ENCODE results near the gene IRF9.

GRCh38 chr14:24171422-24172260, 10.6 kb downstream of the IRF9 start, which contains the start of gene REC8:
- TF ChIP-seq, protein P1, sequence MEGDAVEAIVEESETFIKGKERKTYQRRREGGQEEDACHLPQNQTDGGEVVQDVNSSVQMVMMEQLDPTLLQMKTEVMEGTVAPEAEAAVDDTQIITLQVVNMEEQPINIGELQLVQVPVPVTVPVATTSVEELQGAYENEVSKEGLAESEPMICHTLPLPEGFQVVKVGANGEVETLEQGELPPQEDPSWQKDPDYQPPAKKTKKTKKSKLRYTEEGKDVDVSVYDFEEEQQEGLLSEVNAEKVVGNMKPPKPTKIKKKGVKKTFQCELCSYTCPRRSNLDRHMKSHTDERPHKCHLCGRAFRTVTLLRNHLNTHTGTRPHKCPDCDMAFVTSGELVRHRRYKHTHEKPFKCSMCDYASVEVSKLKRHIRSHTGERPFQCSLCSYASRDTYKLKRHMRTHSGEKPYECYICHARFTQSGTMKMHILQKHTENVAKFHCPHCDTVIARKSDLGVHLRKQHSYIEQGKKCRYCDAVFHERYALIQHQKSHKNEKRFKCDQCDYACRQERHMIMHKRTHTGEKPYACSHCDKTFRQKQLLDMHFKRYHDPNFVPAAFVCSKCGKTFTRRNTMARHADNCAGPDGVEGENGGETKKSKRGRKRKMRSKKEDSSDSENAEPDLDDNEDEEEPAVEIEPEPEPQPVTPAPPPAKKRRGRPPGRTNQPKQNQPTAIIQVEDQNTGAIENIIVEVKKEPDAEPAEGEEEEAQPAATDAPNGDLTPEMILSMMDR (IDR thresholded peaks at IDR 0.05), result no peak
- TF ChIP-seq POLR2A (IDR thresholded peaks at IDR 0.05), result peak in 1 of 3 donors; percentile 7
